Thoracic aorta (tissue), 2 donors: ENCODE results near the gene IL19. TPM values are rescaled to one million over a fixed set of nuclear protein-coding genes. Genes with fewer than 3 reads are reported as not detected.

Experiments used
- ATAC-seq: fragments of 150-250 bp; one replicate; pipeline ENCODE4 v1.8.0; 2017; ENCODE audit warnings: low read depth; ENCODE audit not compliant: insufficient number of reproducible peaks, low FRiP score
- DNase-seq: peaks from one replicate; pipeline ENCODE4 v3.0.0-alpha.2; 2020; ENCODE audit warnings: low spot score
- H3K27ac ChIP-seq, 2 donors: fragments of 200-600 bp; sonication (generic); 1 replicate in 1 of 2; 2 replicates in 1 of 2; pipeline ENCODE4 v1.5.1; 2016; ENCODE audit warnings: mild to moderate bottlenecking in 2 of 2, moderate library complexity in 2 of 2
- H3K27me3 ChIP-seq: fragments of 200-600 bp; sonication (generic); replicated peaks from 2 replicates; pipeline ENCODE4 v1.6.0; 2016; ENCODE audit warnings: mild to moderate bottlenecking; ENCODE audit not compliant: insufficient read depth
- H3K36me3 ChIP-seq: fragments of 200-600 bp; sonication (generic); one replicate; pipeline ENCODE4 v1.5.1; 2016
- H3K4me1 ChIP-seq, 2 donors: fragments of 200-600 bp; sonication (generic); 1 replicate in 1 of 2; 2 replicates in 1 of 2; pipeline versions ENCODE4 v1.5.1 to v1.6.0; 2016; ENCODE audit warnings: low read depth in 2 of 2, mild to moderate bottlenecking in 1 of 2; ENCODE audit not compliant: control insufficient read depth in 1 of 2
- H3K4me3 ChIP-seq: fragments of 200-600 bp; sonication (generic); 2 replicates; pipeline ENCODE4 v1.5.1; 2016; ENCODE audit warnings: mild to moderate bottlenecking
- H3K9me3 ChIP-seq: fragments of 200-600 bp; sonication (generic); 2 replicates; pipeline ENCODE4 v1.5.1; 2016
- total RNA-seq, 2 donors: library from RNA; depleted of rRNA; stranded (reverse); fragments of >200 nt; gene quantifications; one replicate each; pipeline versions ENCODE4 v1.1.0 to v1.2.3, GENCODE V29; 2016
- TF ChIP-seq, protein P1 (sequence below): fragments of 200-600 bp; sonication (generic); IDR thresholded peaks from one replicate; pipeline ENCODE4 v1.5.1; 2019; ENCODE audit warnings: antibody characterized with exemption

Gene IL19
- total RNA-seq, 2 donors from 2014 or later = not detected

DNA sequence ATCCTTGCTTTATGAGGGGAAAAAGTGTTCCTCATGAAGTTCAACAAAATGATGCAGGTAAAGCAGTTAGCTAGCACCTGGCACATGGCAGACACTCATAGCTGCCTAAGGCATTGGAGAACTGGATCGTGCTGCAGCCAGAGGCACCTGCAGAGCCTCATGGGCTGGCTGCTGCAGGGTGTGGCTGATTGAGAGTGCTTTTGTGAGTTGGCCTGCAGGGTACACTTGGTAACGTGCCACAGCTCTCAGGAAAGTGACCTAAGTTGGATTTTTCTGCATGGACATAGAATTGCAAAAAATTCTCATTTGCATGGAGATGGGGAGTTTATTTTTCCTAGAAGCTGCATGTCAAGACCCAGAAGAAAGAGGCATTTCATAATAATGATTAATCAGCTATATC, 63.2 kb downstream of the IL19 start:
- DNase-seq = no peak
- Histone ChIP-seq H3K27ac (no peak overlapping the region), H3K4me1 (no peaks in the 10 kb centered on the region), H3K9me3 (no peaks in the 10 kb centered on the region), H3K36me3 (no peaks in the 10 kb centered on the region), H3K4me3 (no peak overlapping the region), H3K27me3 (no peaks in the 10 kb centered on the region)
- TF ChIP-seq, protein P1, sequence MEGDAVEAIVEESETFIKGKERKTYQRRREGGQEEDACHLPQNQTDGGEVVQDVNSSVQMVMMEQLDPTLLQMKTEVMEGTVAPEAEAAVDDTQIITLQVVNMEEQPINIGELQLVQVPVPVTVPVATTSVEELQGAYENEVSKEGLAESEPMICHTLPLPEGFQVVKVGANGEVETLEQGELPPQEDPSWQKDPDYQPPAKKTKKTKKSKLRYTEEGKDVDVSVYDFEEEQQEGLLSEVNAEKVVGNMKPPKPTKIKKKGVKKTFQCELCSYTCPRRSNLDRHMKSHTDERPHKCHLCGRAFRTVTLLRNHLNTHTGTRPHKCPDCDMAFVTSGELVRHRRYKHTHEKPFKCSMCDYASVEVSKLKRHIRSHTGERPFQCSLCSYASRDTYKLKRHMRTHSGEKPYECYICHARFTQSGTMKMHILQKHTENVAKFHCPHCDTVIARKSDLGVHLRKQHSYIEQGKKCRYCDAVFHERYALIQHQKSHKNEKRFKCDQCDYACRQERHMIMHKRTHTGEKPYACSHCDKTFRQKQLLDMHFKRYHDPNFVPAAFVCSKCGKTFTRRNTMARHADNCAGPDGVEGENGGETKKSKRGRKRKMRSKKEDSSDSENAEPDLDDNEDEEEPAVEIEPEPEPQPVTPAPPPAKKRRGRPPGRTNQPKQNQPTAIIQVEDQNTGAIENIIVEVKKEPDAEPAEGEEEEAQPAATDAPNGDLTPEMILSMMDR = no peak
- no peak for ATAC-seq

DNA sequence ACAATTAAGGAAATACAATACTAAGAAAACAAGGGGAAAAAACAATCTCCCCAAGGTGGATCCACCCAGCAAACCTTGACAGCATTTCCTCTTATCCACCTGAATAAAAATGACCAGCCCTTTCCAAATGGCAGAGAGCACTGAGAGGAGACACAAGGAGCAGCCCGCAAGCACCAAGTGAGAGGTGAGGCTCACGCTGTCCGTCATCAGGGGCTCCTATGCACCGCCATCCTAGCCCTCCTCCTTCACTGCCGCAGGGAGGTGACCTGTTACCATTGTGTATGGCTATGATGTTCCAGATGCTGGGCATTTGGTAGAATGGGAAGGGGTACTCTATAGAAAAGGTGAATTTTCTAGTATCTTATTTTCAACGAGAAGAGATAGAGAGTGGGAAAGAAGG, 63.6 kb downstream of the IL19 start:
- no peaks in the 10 kb centered on the region for H3K27me3 ChIP-seq
- no peaks in the 10 kb centered on the region for H3K9me3 ChIP-seq
- TF ChIP-seq, protein P1 = no peak
- H3K36me3 ChIP-seq = no peaks in the 10 kb centered on the region
- DNase-seq (no peak), ATAC-seq (no peak)
- no peak overlapping the region for H3K27ac ChIP-seq
- H3K4me1 ChIP-seq = no peaks in the 10 kb centered on the region
- no peak overlapping the region for H3K4me3 ChIP-seq

DNA sequence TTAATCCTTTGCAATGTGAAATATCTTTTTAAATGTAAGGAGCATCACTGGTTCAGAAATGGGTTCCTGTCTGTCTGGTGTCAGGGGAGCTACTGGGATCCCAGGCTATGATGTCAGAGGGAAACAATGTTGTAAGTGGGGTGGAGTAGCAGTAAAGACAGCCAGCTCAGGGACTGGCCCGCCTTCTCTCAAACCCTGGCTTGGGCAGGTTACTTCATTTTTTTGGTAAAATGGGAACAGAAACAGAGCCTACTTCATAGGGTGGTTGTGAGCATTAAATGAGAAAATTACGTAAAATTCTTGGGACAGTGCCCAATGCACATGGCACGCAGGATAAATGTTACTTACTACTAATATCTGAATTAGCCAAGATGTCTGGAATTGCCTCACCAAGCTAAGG, 64.1 kb downstream of the IL19 start:
- TF ChIP-seq, protein P1 = no peak
- no peak for ATAC-seq

DNA sequence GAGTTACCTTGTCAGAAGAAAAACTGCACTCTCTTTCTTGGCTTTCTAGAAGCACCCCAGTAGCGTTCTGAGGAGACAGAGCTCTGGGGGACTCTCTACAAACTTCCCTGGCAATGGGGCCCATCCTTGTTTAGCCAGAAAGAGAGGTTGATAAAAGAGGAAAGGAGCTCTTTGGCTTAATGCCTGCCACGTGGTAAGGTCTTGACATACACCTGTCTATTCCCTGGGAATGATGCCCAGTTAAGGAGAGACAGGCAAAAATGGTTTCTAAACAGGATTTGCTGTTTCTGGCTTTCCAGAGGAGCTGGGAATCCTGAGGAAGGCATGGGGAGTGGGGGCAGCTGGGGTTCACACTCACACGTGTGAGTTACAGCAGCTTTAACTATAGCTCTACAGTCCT, 64.6 kb downstream of the IL19 start:
- no peak overlapping the region for H3K4me3 ChIP-seq
- no peaks in the 10 kb centered on the region for H3K36me3 ChIP-seq
- H3K4me1 ChIP-seq = no peaks in the 10 kb centered on the region
- H3K27me3 ChIP-seq = no peaks in the 10 kb centered on the region
- no peak for ATAC-seq
- no peak overlapping the region for H3K27ac ChIP-seq
- DNase-seq = no peak
- TF ChIP-seq, protein P1 = no peak
- H3K9me3 ChIP-seq = no peaks in the 10 kb centered on the region

More for the DNA sequence above, 64.1 kb downstream of the IL19 start:
- no peak overlapping the region for H3K4me3 ChIP-seq
- no peaks in the 10 kb centered on the region for H3K27me3 ChIP-seq
- H3K4me1 ChIP-seq = no peaks in the 10 kb centered on the region
- DNase-seq = no peak
- no peaks in the 10 kb centered on the region for H3K9me3 ChIP-seq
- H3K27ac ChIP-seq = no peak overlapping the region
- H3K36me3 ChIP-seq = no peaks in the 10 kb centered on the region

DNA sequence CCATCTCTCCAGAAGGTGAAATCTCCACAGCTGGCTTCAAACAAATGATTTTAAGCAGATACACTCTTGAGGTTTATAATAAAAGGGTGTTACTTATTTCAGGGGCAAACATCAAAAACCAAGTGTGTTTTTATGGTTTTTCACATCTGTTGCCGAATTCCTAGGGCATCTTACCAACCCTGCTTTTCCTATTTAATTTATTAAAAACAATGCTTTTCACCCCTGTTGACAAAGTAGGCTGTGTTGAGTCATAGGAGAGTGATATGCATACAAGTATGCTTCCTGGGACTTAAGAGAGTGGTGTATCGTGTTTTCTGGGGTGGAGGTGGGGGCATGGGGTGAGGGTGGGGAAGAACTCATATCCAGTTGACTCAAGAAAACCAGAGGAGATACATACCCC, 65.5 kb downstream of the IL19 start:
- no peak for ATAC-seq
- no peaks in the 10 kb centered on the region for H3K4me1 ChIP-seq

More for the DNA sequence above, 65.5 kb downstream of the IL19 start:
- no peaks in the 10 kb centered on the region for H3K36me3 ChIP-seq
- H3K4me3 ChIP-seq = no peak overlapping the region
- no peak overlapping the region for H3K27ac ChIP-seq
- H3K9me3 ChIP-seq = no peaks in the 10 kb centered on the region
- DNase-seq = no peak
- no peaks in the 10 kb centered on the region for H3K27me3 ChIP-seq
- TF ChIP-seq, protein P1 = no peak
